Measurements from ENCODE around the gene SCGB1A1. TPM values are rescaled to one million over a fixed set of nuclear protein-coding genes. Genes with fewer than 3 reads are reported as not detected.
"Not testable (repeated sequence)": the region's sequence is repeated elsewhere in the genome, so short reads cannot be mapped to it uniquely, and the experiment has no call there.

The SCGB1A1 gene
- total and polyA plus RNA-seq, 8 donors: 0.94 to 4.3 TPM; not detected in 6

- H3K9me3 ChIP-seq: no peaks in the 10 kb centered on the region
Observed at GRCh38 chr11:62374801-62375200, 44.0 kb upstream of the SCGB1A1 start.

DNA sequence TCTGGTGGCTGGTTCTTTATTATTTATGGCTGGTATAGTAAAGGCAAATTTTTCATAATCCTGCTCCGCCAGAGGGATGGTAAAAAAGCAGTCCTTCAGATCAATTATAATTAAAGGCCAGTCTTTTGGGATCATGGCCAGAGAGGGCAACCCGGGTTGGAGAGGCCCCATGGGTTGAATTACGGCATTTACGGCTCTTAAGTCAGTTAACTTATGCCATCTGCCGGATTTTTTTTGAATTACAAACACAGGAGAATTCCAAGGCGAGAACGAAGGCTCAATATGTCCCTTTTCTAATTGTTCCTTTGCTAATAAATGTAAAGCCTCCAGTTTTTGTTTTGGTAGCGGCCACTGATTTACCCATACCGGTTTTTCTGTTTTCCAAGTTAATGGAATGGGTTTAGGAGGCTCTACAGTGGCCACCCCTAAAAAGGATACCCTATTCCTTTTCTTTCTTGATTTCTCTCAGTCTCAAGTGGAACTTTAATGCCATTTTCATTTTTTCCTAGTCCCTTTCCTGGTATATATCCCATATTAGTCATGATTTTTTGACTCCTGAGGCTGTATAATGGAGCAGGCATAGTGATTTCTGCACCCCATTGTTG is 40.3 kb upstream of the SCGB1A1 start:
- H3K36me3 ChIP-seq, H3K4me1 ChIP-seq, H3K27me3 ChIP-seq, ATAC-seq, H3K4me3 ChIP-seq, H3K27ac ChIP-seq, H3K9me3 ChIP-seq: not testable (repeated sequence)
- WGBS, 2 donors: 3 to 4% methylated on average over 9 of the region's 9 CpGs
- intact Hi-C loops (cut with DNase I): loop anchor here in 1 of 3 donors (10.0 kb wide), 1 partner anchor 204 kb away; no protein-coding TSS in a partner anchor
- FAIRE-seq (peak; percentile 51), DNase-seq (peak in 1 of 6 donors; percentile 42)
- peak; percentile 19 to 39 (median 33) for TF ChIP-seq CTCF (IDR thresholded peaks at IDR 0.05)

More at GRCh38 chr11:62374801-62375200, 44.0 kb upstream of the SCGB1A1 start:
- Histone ChIP-seq H3K27ac (no peak overlapping the region), H3K36me3 (no peaks in the 10 kb centered on the region), H3K27me3 (no peaks in the 10 kb centered on the region), H3K4me1 (peaks cover 0 to 8% (median 4%) of the 10 kb centered on the region in 3 donors), H3K4me3 (no peak overlapping the region)
- FAIRE-seq (no peak), DNase-seq (no peak), ATAC-seq (no peak)
- intact Hi-C loops (cut with DNase I): loop anchor here in 1 of 3 donors (10.0 kb wide), 1 partner anchor 200 kb away; no protein-coding TSS in a partner anchor
- 81% methylated on average over 9 of the region's 9 CpGs for WGBS, 2 donors
- TF ChIP-seq CTCF (IDR thresholded peaks at IDR 0.05): no peak

- not testable (repeated sequence) for H3K36me3 ChIP-seq, H3K4me3 ChIP-seq, H3K9me3 ChIP-seq, DNase-seq, H3K27ac ChIP-seq, H3K4me1 ChIP-seq, FAIRE-seq, ATAC-seq, H3K27me3 ChIP-seq
- 28 to 36% methylated on average over 2 of the region's 2 CpGs for WGBS, 2 donors
- intact Hi-C loops (cut with DNase I): loop anchor here in 1 of 3 donors (10.0 kb wide), 1 partner anchor 205 kb away; no protein-coding TSS in a partner anchor
Observed at GRCh38 chr11:62379586-62379985, 39.2 kb upstream of the SCGB1A1 start.

GRCh38 chr11:62380821-62381245 is 38.0 kb upstream of the SCGB1A1 start:
- peak; percentile 72 to 85 (median 80) for TF ChIP-seq CTCF (IDR thresholded peaks at IDR 0.05)
- H3K36me3 ChIP-seq; H3K4me3 ChIP-seq; H3K27me3 ChIP-seq; FAIRE-seq; H3K27ac ChIP-seq; H3K9me3 ChIP-seq; H3K4me1 ChIP-seq; intact Hi-C loops (cut with DNase I): not testable (repeated sequence)
- ATAC-seq: peak; percentile 69 to 98 (median 94)
- DNase-seq: peak in 3 of 6 donors; percentile 30 to 58 (median 36)
- WGBS, 2 donors: 1 to 2% methylated on average over 12 of the region's 12 CpGs

DNA sequence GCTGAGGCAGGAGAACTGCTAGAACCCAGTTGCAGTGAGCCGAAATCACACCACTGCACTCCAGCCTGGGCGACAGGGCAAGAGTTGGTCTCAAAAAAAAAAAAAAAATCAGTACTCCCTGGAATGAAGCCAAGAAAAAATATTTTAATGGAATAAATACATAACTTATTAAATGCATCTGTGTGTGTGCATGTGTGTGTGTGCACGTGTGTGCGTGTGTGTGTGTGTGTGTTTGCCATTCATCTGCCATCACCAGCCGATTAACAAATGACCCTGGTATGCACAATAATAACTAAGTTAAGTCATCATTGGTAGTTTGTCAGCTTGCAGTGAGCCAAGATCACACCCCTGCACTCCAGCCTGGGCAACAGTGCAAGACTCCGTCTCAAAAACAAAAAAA is 35.0 kb upstream of the SCGB1A1 start:
- 40 to 42% methylated on average over 6 of the region's 6 CpGs for WGBS, 2 donors
- FAIRE-seq: no peak
- no peak overlapping the region for H3K4me3 ChIP-seq
- DNase-seq: peak in 1 of 6 donors; percentile 35
- intact Hi-C loops (cut with DNase I): no loop called here
- H3K36me3 ChIP-seq: no peaks in the 10 kb centered on the region
- H3K4me1 ChIP-seq: peaks cover 0 to 6% (median 3%) of the 10 kb centered on the region in 3 donors
- no peak overlapping the region for H3K27ac ChIP-seq
- TF ChIP-seq CTCF (IDR thresholded peaks at IDR 0.05): no peak
- H3K27me3 ChIP-seq: no peaks in the 10 kb centered on the region
- no peaks in the 10 kb centered on the region for H3K9me3 ChIP-seq
- ATAC-seq: peak; percentile 11 to 40 (median 29)

DNA sequence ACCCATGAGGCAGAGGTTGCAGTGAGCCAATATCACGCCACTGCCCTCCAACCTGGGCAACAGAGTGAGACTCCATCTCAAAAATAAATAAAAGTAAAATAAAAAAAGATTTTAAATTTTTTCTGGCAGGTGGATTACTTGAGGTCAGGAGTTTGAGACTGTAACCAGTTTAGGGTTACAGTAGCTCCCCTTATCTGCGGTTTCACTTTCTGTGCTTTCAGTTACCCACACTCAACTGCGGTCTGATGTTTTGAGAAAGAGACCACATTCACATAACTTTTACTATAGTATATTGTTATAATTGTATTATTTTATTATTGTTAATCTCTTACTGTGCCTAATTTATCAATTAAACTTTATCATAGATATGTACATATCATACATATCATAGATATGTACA is 32.8 kb upstream of the SCGB1A1 start:
- H3K27ac ChIP-seq; H3K4me1 ChIP-seq; DNase-seq; H3K36me3 ChIP-seq; ATAC-seq; FAIRE-seq; H3K27me3 ChIP-seq; H3K4me3 ChIP-seq; H3K9me3 ChIP-seq; intact Hi-C loops (cut with DNase I): not testable (repeated sequence)
- WGBS, 2 donors: 91 to 99% methylated on average over 3 of the region's 3 CpGs

Measured in pancreas (tissue), 10 donors.